ENCODE data around the gene BOK.

Gene BOK

GRCh38 chr2:241539616-241540374 is 18.8 kb upstream of the BOK start:
- no peak for DNase-seq

DNA sequence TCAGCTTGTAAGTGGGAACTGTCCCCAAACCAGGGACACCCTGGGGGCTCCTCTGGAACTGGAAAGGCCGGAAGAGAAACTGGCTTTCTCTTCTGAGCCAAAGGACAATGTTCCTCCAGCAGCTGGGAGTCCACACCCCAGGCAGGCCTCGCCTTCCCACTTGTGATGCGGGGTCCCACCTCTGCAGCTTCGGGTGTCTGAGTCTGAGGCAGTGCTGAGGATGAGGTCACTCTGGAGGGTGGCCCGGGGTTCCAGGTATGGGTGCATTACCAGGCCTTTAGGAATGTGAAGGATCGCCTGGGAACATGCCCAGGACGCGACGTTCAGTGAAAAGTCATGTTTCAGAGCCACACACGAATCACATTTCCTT is 18.2 kb upstream of the BOK start:
- DNase-seq: no peak

- DNase-seq: peak; percentile 67
Observed at GRCh38 chr2:241540771-241541561, 17.6 kb upstream of the BOK start.

DNA sequence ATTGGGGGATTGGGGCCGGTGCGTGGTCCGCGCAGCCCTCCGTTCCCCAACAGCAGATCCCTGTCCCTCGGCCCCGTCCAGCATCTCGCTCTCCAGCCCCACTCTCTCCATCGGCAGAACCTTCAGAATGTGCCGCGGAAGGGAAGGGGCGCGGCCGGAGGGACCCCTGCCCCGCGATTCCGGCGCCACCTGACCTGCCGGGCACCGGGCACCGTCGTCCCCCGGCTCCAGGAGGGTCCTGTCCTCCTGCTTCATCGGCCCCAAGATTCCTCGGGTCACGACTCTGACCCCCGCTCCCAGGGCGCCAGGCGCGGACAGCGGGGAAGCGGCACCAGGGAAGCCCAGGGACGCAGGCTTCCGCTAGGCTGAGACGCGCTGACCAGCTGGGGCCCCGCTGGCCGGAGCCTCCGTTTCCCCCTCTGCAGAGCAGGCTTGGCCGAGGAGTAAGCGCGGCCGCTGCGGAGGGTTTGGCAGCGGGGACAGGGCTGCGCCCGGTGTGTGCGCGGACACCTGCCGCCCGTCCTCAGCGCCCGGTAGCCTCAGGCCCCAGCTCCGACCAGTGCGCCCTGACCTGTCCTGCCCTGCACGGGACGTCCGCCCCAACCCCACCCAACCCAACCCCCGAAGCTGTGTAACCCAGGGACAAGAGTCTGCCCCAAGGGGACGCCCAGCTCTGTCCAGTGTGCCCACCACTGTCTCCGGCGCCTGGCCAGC is 16.8 kb upstream of the BOK start:
- DNase-seq: no peak

GRCh38 chr2:241542278-241542605 is 16.3 kb upstream of the BOK start:
- DNase-seq: no peak

DNA sequence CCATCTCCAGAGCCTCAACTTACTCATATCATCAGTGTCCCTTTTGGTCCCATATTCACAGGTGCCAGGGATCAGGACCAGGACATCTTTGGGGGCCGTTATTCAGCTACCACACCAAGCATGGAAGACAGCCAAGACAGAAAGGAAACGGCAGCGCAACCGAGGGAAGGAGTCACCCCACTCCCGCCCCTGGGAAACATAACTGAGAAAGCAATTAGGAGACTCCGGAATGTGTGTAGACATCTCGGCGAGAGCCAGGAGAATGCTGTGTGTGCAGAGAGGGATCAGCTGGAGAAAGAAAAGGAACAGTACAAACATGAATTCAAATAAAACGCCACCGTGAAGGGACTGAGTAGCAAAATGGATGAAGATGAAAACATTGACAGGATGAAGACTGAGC is 13.4 kb upstream of the BOK start:
- peak; percentile 3 for DNase-seq

DNA sequence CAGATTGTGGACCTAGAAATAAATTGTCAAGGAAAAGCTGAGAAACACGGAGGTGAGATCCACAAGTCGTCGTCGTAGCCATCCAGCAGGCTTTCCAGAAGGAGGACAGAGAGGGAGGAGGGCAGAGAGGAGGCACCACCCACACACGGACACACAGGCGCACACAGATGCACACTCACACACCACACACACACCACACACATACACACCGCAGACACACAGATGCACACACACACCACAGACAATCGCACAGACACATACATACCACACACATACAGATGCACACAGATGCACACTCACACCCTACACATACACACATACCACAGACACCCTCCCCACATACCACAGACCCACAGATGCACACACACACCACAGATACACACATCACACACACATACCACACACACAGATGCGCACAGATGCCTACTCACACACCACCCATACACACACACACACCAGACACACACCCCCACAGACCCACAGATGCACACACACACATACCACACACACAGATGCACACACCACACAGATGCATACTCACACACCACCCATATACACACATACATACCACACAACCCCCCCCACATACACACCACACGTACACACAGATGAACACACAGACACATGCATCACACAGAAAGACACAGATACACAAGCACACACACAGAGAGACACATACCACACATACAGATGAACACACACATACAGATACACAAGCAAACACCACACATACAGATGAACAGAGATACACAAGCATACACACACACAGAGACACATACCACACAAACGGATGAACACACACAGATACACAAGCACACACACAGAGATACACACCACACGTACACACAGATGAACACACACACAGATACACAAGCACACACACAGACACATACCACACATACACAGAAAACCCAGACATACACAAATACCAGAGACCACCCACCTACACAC is 12.7 kb upstream of the BOK start:
- DNase-seq: no peak

DNA sequence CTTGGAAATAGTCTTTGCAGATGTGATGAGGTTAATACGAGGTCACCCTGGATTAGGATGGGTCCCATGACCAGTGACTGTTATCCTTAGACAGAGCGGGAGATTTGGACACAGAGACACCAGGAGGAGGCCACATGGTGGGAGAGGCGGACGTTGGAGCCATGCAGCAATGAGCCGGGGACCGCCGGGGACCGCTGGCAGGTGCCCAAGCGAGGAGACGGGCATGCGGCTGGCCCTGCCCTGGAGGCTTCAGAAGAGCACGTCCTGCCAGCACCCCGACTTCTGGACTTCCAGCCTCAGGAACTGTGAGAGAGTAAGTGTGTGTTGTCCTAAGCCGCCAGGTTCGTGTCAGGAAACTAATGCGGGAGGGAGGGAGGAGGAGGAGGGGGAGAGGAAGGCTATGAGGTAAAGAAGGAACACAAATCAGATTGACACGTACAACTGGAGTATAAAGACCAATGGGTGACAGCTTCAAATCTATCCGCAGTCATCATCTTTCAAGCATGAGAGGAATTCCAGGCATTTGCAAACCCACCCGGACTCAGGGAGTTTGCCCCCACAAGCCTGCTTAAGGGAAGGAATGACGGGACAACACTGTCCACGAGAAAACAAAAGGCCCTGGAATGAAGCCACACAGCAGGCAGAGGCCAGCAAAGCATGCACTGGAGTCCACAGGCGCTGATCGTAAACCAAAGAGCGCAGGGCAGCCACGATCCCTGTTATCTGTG is 11.6 kb upstream of the BOK start:
- peak; percentile 16 for DNase-seq

DNA sequence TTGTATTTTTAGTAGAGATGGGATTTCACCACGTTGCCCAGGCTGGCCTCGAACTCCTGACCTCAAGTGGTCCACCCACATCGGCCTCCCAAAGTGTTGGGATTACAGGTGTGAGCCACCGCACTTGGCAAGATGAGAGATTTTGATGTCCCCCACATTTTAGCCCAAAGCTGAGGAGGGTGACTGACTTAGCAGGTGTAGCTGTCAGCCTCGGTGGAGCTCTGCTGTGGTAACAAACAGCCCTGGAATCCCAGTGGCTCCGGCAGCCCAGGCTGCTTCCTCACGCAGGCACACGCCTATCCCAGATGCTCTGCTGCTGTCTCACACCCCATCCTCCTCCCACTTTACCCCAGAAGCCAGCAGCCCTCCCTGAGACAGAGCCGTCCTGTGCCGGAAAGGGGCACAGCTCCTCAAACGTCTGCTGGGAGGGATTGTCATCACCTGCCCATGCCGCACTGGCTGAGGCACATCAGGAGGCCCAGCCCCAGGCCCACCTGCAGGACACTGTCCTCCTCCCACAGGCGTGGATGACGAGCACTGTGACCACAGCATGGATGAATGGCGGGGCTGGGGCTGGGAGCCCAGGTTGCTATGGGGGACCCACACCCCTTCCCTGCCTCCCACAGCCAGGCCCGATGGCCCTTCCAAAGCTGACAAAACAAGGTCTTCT is 10.6 kb upstream of the BOK start:
- DNase-seq: no peak

GRCh38 chr2:241548451-241548835 is 10.1 kb upstream of the BOK start:
- DNase-seq: no peak

GRCh38 chr2:241550616-241551580 is 7.6 kb upstream of the BOK start:
- peak; percentile 44 for DNase-seq

DNA sequence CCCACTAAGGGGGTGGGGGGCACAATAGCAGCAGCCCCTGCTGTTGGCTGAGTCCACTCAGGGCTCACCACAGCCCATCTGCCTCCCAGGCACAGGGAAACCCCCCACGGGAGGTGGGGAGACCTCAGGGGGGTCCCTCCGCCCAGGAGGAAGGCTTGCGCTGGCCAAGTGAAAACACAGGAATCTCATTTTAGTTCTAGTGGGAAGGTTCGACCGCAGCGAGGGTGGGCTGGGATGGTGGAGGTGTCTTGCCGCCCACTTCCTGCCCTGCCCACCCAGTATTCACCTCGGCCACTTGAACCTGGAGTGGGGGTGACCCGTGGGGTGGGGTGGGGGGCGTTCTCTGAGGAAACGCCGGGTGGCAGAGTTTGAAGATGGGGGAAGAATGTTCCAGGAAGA is 6.9 kb upstream of the BOK start:
- DNase-seq: no peak

DNA sequence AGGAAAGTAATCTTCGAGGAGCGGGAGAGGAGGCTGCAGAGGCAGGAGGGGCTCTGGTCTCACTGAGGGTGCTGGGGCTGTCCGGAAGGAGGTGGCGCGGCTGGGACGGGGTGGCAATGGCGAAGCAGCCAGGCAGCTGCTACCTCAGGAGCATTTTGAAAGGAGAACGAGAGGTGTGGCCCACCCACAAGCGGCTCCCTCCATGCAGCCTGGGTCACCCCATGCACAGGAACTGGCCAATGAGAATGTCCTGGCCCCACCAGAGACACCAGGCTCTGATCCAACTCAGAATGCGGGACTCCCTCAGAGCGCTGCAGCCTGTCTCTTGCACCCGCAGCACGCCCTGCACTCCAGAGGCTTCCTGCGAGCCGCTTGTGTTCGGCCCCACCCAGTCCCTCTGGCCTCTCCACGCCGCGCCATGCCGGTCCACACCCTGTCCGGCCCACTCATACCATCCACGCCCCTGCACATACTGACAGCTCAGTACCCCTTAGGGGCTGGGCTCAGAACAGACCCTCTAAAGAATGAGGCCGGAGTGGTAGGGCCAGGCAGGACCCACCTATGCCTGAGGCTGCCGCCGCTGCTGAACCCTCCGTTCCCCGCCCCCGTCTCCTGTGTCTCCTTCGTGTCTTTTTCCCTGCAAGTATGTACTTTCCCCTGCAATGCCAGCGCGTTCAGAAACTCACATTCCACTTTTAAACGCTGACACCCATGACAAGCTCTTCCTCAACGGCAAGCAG is 6.4 kb upstream of the BOK start:
- DNase-seq: no peak

DNA sequence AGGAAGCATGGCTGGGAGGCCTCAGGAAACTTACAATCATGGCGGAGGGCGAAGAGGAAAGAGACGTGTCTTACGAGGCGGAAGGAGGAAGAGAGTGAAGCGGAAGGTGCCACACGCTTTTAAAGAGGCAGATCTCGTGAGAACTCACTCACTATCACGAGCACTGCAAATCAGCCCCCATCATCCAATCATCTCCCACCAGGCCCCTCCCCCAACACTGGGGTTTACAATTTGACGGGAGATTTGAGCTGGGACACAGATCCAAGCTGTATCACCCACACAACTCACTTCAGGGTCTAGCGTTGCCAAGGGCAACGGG is 5.1 kb upstream of the BOK start:
- DNase-seq: no peak

GRCh38 chr2:241553981-241554380 is 4.6 kb upstream of the BOK start:
- DNase-seq: no peak

GRCh38 chr2:241554610-241555322 is 3.8 kb upstream of the BOK start:
- DNase-seq: no peak

GRCh38 chr2:241555711-241556110 is 2.8 kb upstream of the BOK start:
- peak; percentile 69 for DNase-seq

- DNase-seq: no peak
Observed at GRCh38 chr2:241556746-241557145, 1.8 kb upstream of the BOK start.

Data from NCI-H69 (cell line).